Glomerular visceral epithelial cell (primary cell): ENCODE results near the gene DBR1.
"Not testable (repeated sequence)": the region's sequence is repeated elsewhere in the genome, so short reads cannot be mapped to it uniquely, and the experiment has no call there.

Experiments used
- DNase-seq: peaks from one replicate; pipeline ENCODE4 v3.0.0-alpha.2; 2016; ENCODE audit errors: extremely low spot score

The DBR1 gene

DNA sequence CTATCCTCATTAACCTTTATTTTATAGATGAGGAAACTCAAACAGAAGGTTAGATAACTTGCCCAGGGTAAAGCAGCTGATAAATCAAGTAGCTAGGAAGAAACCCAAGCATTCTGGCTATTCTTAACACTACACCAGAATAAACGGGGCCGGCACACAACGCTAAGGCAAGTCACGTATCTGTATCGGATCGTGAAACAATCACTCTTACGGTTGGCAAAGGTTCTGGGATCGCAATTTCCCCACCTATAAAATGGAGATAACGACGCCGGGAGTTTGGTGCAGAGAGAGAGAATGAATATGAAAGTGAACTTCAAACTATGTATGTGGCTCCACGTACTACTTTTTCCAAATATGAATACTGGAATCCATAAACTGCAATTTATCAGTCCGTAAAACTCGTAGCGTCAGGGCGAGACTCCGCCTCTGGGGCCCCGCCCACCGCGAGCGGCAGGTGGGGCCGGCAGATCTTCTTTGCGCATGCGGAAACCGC, 12.1 kb upstream of the DBR1 start:
- peak; percentile 88 for DNase-seq

GRCh38 chr3:138186221-138186620, 11.5 kb upstream of the DBR1 start:
- no peak for DNase-seq

- DNase-seq = peak; percentile 19
Observed at GRCh38 chr3:138184994-138185393, 10.3 kb upstream of the DBR1 start.

- peak; percentile 42 for DNase-seq
Observed at GRCh38 chr3:138180375-138181029, 5.8 kb upstream of the DBR1 start.

DNA sequence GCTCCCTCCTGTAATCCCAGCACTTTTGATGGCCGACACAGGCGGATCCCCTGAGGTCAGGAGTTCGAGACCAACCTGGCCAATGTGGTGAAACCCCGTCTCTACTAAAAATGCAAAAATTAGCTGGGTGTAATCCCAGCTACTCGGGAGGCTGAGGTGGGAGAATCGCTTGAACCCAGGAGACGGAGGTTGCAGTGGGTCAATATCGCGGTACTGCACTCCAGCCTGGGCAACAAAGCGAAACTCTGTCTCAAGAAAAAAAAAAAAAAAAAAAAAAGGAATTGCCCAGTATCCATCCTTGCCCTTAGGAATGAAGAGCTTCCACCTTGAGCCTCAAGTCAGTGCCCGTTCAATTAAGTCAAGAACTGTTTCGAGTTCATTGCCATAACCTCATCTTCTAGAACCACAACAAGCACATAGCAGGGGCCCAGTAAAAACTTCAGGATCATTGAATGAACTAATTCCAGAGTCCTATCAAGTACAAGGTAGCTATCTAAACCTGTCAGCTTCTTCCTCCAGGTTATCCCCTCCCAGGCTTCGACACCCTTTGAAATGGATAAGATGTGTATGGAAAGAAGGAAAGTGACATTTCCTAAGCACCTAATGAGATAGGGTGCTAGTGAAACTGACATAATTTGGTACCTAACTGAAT, 826 bp downstream of the DBR1 start:
- peak; percentile 5 for DNase-seq

DNA sequence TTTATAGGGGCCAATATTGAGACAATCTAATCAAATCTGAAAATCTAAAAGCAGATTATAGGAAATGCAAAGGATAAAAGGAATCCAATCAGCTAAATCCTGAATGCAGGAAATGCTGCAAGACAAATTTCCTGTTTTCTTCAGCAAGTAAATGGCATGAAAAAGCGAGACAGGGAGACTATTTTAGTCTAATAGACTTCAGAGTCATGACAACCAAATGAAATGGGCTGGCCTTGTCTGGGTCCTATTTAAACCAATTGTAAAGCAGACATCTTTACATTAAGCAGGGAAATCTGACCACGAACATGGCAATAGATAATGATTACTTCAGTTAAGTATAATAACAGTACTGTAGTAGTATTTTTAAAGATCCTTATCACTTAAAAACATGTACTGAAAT, 2.1 kb downstream of the DBR1 start:
- DNase-seq = no peak

- DNase-seq = no peak
Observed at GRCh38 chr3:138165061-138165460, 9.7 kb downstream of the DBR1 start.

GRCh38 chr3:138157743-138158142, 17.0 kb downstream of the DBR1 start:
- DNase-seq = no peak

- DNase-seq = no peak
Observed at GRCh38 chr3:138154534-138154933, 20.2 kb downstream of the DBR1 start.

DNA sequence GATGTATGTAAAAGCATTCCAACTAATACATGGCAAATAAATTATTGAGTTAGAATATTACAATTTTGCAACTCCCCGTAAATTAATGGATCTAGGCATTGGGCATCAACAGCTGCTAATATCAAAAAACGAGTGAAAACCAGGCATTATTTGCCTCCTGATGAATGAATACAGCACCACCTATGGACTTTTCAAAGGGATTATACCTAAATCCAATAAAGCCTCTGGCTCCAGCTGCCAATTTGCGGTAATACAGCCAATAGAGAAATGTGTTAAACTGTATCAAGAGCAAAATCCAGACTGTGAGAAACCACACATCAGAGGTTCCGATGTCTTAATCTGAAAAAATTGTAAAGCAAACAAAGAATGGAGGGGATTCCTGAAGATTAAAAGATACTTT, 26.2 kb downstream of the DBR1 start:
- DNase-seq = no peak

DNA sequence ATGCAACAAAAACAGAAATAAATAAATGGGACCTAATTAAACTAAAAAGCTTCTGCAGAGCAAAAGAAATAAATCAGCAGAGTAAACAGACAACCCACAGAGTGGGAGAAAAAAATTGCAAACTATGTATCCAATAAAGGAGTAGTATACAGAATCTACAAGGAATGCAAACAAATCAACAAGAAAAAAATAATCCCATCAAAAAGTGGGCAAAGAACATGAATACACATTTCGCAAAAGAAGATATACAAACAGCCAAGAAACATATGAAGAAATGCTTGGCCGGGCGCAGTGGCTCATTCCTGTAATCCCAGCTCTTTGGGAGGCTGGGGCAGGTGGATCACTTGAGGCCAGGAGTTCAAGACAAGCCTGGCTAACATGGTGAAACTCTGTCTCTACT, 32.5 kb downstream of the DBR1 start:
- not testable (repeated sequence) for DNase-seq

DNA sequence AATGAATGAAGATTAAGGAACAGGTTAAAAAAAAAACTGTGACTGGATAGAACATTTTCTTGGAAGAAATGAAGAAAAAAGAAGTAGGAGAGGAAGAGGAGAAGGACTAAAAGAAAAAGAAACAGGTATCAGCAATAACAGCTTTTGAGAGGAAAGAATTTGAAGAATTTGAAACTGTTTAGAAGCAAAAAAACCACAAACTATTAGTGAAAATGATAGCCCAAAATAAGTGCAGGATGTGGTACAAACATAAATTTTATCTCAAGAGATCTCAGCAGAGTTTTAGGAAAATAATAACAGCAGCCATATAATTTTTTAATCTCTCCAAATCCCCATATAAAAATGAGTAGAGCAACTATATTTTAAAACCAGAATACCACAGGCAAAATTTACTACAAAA, 33.8 kb downstream of the DBR1 start:
- DNase-seq = no peak

- no peak for DNase-seq
Observed at GRCh38 chr3:138139691-138140090, 35.0 kb downstream of the DBR1 start.

- no peak for DNase-seq
Observed at GRCh38 chr3:138137861-138138260, 36.9 kb downstream of the DBR1 start.

- no peak for DNase-seq
Observed at GRCh38 chr3:138136201-138136600, 38.5 kb downstream of the DBR1 start.

DNA sequence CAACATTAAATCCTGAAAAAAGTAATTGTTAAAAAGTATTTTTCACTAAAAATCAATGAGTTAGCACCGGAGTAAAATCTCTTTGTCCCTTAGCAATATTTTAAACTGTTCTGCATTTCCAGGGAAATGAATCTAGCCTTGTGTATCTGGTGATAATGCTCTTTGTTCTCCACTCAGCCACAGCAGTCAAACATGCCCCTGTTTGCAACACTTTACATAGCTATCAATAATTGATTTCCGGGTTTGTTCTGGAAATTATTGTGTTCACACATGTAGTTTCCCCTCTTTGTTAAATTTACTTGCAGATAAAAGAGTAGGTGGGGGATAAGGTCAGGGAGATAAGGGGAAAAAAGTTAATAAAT, 38.9 kb downstream of the DBR1 start:
- DNase-seq = no peak

DNA sequence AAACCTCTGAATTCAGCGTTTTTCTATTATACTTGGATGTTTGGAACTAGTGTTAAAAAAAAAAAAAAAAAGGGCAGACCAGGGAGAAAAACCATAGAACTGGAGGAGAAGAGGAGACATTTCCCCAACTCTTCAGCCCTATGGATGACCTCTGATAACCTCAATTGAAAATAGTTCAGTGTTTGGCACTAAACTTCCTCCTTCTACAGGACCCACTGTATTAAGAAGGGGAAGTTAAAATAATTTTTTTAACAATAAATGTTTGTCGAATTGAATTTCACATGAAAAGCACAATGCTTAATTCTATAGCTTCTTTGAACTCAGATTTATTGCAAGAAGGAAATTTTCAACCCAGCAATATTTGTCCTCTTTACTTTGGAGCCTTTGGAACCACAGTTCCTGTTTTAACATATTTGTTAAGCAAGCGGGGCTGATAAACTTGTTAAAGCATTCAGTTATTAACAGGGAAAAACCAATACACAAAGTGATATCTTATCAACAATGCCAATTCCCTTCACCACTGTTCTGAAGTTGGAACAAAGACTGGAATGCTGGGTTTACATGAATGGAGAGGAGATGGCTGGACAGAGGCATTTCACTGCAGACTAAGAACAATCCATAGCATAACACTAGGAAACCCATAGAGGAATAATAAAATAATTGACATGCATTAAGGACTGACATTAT, 39.4 kb downstream of the DBR1 start:
- DNase-seq = no peak

- DNase-seq = no peak
Observed at GRCh38 chr3:138132239-138132638, 42.5 kb downstream of the DBR1 start, which contains the start of gene A4GNT. Gene A4GNT (minus strand): TSS chr3:138132390. CDS start chr3:138131256, 1,134 bp downstream.

GRCh38 chr3:138127636-138128365, 46.9 kb downstream of the DBR1 start:
- no peak for DNase-seq

GRCh38 chr3:138125548-138126221, 49.0 kb downstream of the DBR1 start:
- no peak for DNase-seq

GRCh38 chr3:138124706-138125355, 49.9 kb downstream of the DBR1 start:
- DNase-seq = no peak
